Retinal pigment epithelial cell (primary cell): ENCODE measurements around the gene CCDC13.
"Not testable (repeated sequence)": the region's sequence is repeated elsewhere in the genome, so short reads cannot be mapped to it uniquely, and the experiment has no call there.

Experiments used
- DNase-seq: peaks from one replicate; pipeline ENCODE4 v3.0.0-alpha.2; 2010; ENCODE audit warnings: low read depth
- H3K4me3 ChIP-seq: 2 replicates; pipeline ENCODE4 v1.5.1; 2011; ENCODE audit warnings: mild to moderate bottlenecking, low read length, control low read depth, moderate library complexity
- CTCF ChIP-seq: conservative IDR thresholded peaks from 2 replicates; pipeline ENCODE4 v1.5.1; 2011; ENCODE audit warnings: low read depth, low read length, control low read depth, inconsistent platforms

Gene CCDC13

GRCh38 chr3:42772670-42773408 lies at the start of gene CCDC13:
Gene CCDC13, minus strand, starts transcription at chr3:42773253. Its CDS starts 14,908 bp downstream, at chr3:42758345.
- no peak for TF ChIP-seq CTCF
- peak; percentile 43 for DNase-seq
- peak within 1 kb of the TSS; percentile 65 for H3K4me3 ChIP-seq

- no peak for TF ChIP-seq CTCF
- DNase-seq, result no peak
- no peak overlapping the region for H3K4me3 ChIP-seq
Measured at GRCh38 chr3:42822828-42823227, 49.8 kb upstream of the CCDC13 start.

GRCh38 chr3:42820746-42821051 lies 47.6 kb upstream of the CCDC13 start:
- no peak overlapping the region for H3K4me3 ChIP-seq
- no peak for TF ChIP-seq CTCF
- no peak for DNase-seq

GRCh38 chr3:42819351-42819965 lies 46.4 kb upstream of the CCDC13 start:
- DNase-seq, result no peak
- H3K4me3 ChIP-seq, result no peak overlapping the region
- no peak for TF ChIP-seq CTCF

- no peak for TF ChIP-seq CTCF
- no peak overlapping the region for H3K4me3 ChIP-seq
- no peak for DNase-seq
Measured at GRCh38 chr3:42815826-42816225, 42.8 kb upstream of the CCDC13 start.

GRCh38 chr3:42814914-42815507 lies 42.0 kb upstream of the CCDC13 start:
- no peak for TF ChIP-seq CTCF
- H3K4me3 ChIP-seq, result no peak overlapping the region
- DNase-seq, result no peak

- DNase-seq, result no peak
- no peak overlapping the region for H3K4me3 ChIP-seq
- no peak for TF ChIP-seq CTCF
Measured at GRCh38 chr3:42814246-42814645, 41.2 kb upstream of the CCDC13 start.

- not testable (repeated sequence) for H3K4me3 ChIP-seq, DNase-seq
Measured at GRCh38 chr3:42811118-42811883, 38.2 kb upstream of the CCDC13 start.

GRCh38 chr3:42810706-42811105 lies 37.7 kb upstream of the CCDC13 start:
- DNase-seq, H3K4me3 ChIP-seq: not testable (repeated sequence)
